HEK293 (cell line): ENCODE results near the gene ZNF442.

Source experiments
- CTCF ChIP-seq: fragments of 450-650 bp; formaldehyde crosslinking; IDR thresholded peaks from 2 replicates; pipeline ENCODE4 v1.5.1; 2016; ENCODE audit warnings: missing biosample characterization, missing genetic modification characterization
- ZNF558 ChIP-seq: fragments of 450-650 bp; formaldehyde crosslinking; IDR thresholded peaks from 2 replicates; pipeline ENCODE4 v1.5.1; 2016; ENCODE audit warnings: missing biosample characterization, missing genetic modification characterization

- TF ChIP-seq ZNF558 (no peak), CTCF (tag by site-specific recombination) (no peak)
Measured at GRCh38 chr19:12350185-12350889, 15.1 kb downstream of the ZNF442 start.
